Ishikawa (cell line): ENCODE measurements around the gene RB1.

Source experiments
- CEBPB ChIP-seq: IDR thresholded peaks from 2 replicates; pipeline ENCODE4 v1.6.1; 2012
- CREB1 ChIP-seq: IDR thresholded peaks from 2 replicates; pipeline ENCODE4 v1.6.1; 2012; ENCODE audit warnings: low read depth
- EP300 ChIP-seq: IDR thresholded peaks from 2 replicates; pipeline ENCODE4 v1.6.1; 2012; ENCODE audit warnings: borderline replicate concordance
- FOXM1 ChIP-seq: IDR thresholded peaks from 2 replicates; pipeline ENCODE4 v1.6.1; 2012; ENCODE audit warnings: low read depth, borderline replicate concordance
- RAD21 ChIP-seq: IDR thresholded peaks from 2 replicates; pipeline ENCODE4 v1.6.1; 2012; ENCODE audit warnings: low read depth
- REST ChIP-seq: IDR thresholded peaks from 2 replicates; pipeline ENCODE4 v1.6.1; 2012; ENCODE audit warnings: low read depth, mild to moderate bottlenecking
- TAF1 ChIP-seq: IDR thresholded peaks from 2 replicates; pipeline ENCODE4 v1.6.1; 2012; ENCODE audit warnings: low read depth, mild to moderate bottlenecking
- TF ChIP-seq, protein P1 (sequence below): IDR thresholded peaks from 2 replicates; pipeline ENCODE4 v1.6.1; 2012

- no peak for TF ChIP-seq EP300
- TF ChIP-seq, protein P1, sequence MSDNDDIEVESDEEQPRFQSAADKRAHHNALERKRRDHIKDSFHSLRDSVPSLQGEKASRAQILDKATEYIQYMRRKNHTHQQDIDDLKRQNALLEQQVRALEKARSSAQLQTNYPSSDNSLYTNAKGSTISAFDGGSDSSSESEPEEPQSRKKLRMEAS: no peak
- TF ChIP-seq TAF1: no peak
- TF ChIP-seq FOXM1: no peak
- no peak for TF ChIP-seq CREB1
- TF ChIP-seq REST: no peak
- no peak for TF ChIP-seq RAD21
- no peak for TF ChIP-seq CEBPB
These were observed 16.2 kb downstream of the RB1 start for GRCh38 chr13:48319531-48320398.
